Measurements from ENCODE around the gene LPO.

Gene LPO

DNA sequence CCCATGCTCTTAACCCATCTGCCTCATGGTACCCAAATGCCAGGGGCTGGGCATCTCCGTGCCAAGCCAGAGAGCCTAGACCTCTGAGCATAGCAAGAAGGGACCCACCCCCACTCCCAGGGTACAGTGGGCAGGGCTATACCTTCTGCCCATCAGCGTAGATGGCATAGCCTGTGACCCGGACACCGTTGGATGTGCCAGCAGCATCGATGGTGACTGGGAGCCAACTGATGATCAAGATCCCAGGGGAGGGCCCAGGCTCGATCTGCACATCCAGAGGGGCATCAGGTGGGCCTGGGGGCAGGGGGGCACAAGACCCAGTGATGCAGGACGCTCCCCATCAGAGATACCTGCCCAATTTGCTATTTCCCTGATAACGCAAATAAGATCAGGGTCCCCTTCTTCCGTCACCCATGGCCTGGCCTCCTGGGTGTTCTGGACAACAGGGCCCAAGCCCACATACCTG is 73.1 kb downstream of the LPO start:
- DNase-seq (ENCODE audit: low read depth), result no peak
- H3K4me3 ChIP-seq (ENCODE audit: low read depth, low read length), result no peak overlapping the region

DNA sequence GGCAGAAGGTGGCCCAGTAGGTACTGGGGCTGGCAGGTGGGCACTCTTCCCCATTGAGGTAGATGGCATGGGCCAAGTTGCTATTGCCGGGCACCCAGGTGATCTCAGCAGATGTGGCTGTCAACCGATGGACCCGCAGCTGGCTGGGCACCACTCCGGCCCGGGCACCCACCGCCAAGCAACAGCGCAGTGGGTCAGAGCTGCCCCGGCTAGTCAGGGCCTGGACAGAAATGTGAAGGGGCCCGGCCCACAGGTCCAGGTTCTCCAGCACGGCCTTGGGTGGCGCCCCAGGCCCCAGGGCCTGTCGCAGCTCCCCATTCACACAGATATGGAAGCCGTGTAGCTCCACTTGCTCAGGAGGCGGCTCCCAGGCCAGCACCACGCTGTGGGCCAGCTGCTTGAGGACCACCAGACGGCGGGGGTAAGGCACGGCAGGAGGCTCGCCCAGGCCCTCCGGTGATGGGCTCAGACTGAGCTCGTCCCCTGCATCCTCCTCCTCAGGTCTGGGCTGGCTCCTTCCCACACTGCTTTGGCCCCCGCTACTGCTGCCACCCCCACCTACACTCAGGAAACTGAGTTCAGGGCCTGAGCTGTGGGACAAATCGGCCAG is 73.7 kb downstream of the LPO start:
- no peak for DNase-seq (ENCODE audit: low read depth)
- H3K4me3 ChIP-seq (ENCODE audit: low read depth, low read length), result no peak overlapping the region

DNA sequence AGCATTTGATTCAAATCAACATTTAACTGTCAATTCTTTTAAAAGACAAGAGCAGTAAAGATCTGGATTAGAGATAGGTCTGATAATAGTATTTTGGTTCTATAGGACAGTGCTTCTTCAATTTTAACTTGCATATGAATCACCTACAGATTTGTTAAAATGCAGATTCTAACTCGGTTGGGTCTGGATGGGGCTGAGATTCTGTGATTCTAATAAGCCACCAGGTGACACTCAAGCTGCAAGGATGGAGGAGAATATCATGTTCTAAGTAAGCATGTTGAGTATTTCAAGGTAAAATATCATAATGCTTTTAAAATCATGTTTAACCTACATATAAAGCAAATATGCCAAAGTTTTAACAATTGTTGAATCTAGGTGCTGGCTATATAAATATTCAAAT is 74.4 kb downstream of the LPO start:
- DNase-seq (ENCODE audit: low read depth), result no peak
- no peak overlapping the region for H3K4me3 ChIP-seq (ENCODE audit: low read depth, low read length)

GRCh38 chr17:58313815-58314705 is 75.7 kb downstream of the LPO start:
- no peak overlapping the region for H3K4me3 ChIP-seq (ENCODE audit: low read depth, low read length)
- DNase-seq (ENCODE audit: low read depth), result no peak

GRCh38 chr17:58314706-58315015 is 76.3 kb downstream of the LPO start:
- DNase-seq (ENCODE audit: low read depth), result no peak

GRCh38 chr17:58315281-58315711 is 76.9 kb downstream of the LPO start:
- DNase-seq (ENCODE audit: low read depth), result no peak
- no peak overlapping the region for H3K4me3 ChIP-seq (ENCODE audit: low read depth, low read length)

More at GRCh38 chr17:58314706-58315015, 76.3 kb downstream of the LPO start:
- H3K4me3 ChIP-seq (ENCODE audit: low read depth, low read length), result no peak overlapping the region

GRCh38 chr17:58315750-58316149 is 77.4 kb downstream of the LPO start:
- H3K4me3 ChIP-seq (ENCODE audit: low read depth, low read length), result no peak overlapping the region
- DNase-seq (ENCODE audit: low read depth), result no peak

DNA sequence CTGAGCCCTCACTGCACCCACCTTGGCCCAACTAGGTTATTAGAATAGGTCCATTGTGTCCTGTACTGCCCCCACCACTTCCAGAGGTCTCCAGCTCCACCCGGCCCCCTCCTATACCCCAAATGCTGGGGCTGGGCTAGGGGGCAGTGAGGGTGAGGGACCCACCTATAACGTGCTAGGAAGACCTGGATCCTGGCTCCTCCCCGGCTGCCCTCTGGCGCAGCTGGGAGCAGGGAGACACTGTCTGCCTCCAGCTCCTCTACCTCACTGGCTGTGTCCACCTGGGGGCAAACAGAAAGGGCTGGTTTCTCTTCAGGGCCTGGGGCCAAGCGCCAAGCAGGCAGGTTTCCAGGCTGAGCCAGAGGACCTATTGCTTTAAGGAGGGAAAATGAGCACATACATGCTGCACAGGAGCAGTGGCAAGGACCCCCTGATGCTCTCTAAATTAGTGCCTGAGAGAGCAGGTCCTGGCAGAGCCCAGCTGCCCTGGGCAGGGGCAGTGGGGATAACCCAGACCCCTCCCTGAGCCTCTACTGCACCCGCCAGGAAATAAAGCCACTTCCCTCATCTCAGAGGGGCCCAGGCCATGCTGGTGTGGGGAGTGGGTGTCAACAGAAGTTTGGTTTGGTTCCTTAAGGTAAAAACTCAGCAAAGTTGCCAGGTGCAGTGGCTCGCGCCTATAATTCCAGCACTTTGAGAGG is 78.0 kb downstream of the LPO start:
- DNase-seq (ENCODE audit: low read depth), result no peak
- H3K4me3 ChIP-seq (ENCODE audit: low read depth, low read length), result no peak overlapping the region

DNA sequence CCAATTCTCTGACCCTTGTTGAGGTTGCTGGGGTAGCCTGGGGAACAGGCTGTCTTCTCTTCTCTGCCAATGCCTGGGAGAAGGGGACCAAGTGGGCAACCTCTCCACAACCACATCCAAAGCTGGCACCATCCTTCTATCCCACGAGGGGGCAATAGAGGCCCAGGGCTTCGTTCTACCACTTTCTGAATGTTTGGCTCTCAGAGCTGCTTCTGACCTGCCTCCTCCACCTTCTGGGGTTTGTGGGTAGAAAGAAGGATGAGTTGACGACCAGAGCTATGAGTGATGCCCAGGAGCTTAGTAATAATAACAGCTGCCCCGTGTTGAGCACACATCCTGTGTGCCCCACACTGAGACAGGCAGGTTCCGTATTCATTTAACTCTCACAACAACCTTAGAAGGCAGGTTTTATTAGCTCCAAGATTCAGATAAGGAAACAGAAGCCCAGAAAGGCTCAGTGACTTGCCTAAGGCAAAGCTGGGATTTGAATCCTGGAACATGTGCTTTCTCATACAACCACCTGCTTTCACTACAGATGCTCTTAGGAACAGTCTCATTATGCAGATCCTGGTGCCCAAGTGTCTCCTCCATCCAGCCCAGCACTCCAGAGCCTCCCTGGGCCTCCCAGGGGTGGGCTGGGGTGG is 79.2 kb downstream of the LPO start:
- DNase-seq (ENCODE audit: low read depth), result peak; percentile 52

DNA sequence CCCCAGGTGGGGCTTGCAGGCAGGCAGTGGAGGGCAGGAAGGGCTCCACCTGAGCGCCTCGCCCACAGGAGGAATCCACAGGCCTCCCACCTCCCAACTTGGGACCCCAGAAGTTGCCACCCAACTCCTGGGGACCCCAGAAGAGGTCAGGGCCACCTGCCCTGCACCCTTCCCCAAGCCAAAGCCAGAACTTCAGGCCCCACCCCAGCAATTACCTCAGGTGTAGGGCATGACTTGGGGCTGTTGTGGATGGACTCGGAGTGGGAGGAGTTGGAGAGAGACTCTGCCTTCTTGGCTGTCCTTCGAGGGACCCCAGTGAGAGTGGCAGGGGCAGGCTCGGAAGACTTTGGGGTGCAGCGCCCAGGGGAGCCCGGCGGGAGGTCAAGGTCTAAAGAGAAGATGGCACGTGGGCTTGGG is 79.7 kb downstream of the LPO start:
- H3K4me3 ChIP-seq (ENCODE audit: low read depth, low read length), result no peak overlapping the region
- no peak for DNase-seq (ENCODE audit: low read depth)

More for the DNA sequence above, 79.2 kb downstream of the LPO start:
- H3K4me3 ChIP-seq (ENCODE audit: low read depth, low read length), result no peak overlapping the region
